ENCODE data around the gene HASPIN.
"Not testable (repeated sequence)": the region's sequence is repeated elsewhere in the genome, so short reads cannot be mapped to it uniquely, and the experiment has no call there.

- TF ChIP-seq POLR2A (IDR thresholded peaks at IDR 0.05; ENCODE audit: low read depth, low read length); TAF1 (IDR thresholded peaks at IDR 0.05; ENCODE audit: borderline replicate concordance, low read depth, low read length): not testable (repeated sequence)
Observed at GRCh38 chr17:3734911-3735276, 11.2 kb downstream of the HASPIN start.

All from GM12892 (cell line).